Vagina (tissue), 2 donors: ENCODE data around the gene USP7.

Experiments
- CTCF ChIP-seq, 3 experiments: fragments of 450-650 bp in 2 of 3; fragments of 200-600 bp in 1 of 3; sonication (generic) in 1 of 3; IDR thresholded peaks; one replicate each; pipeline ENCODE4 v1.5.1; 2017 to 2019; ENCODE audit warnings: antibody characterized with exemption in 3 of 3, mild to moderate bottlenecking in 2 of 3, moderate library complexity in 2 of 3
- POLR2AphosphoS5 ChIP-seq, 2 donors: sonication (generic); formaldehyde crosslinking; IDR thresholded peaks; one replicate each; pipeline ENCODE4 v1.9.0; 2017; ENCODE audit warnings: antibody characterized with exemption in 2 of 2, mild to moderate bottlenecking in 2 of 2, low read depth in 1 of 2; ENCODE audit not compliant: insufficient read depth in 1 of 2

GRCh38 chr16:8869212-8869987 is 94.3 kb downstream of the USP7 start:
- TF ChIP-seq CTCF (IDR thresholded peaks at IDR 0.05) (no peak), POLR2AphosphoS5 (IDR thresholded peaks at IDR 0.05; ENCODE audit: insufficient read depth in 1 of 2, low read depth in 1 of 2) (no peak)
